GM21447 (cell line): ENCODE data around the gene PTPN2.

ENCODE experiments used
- ATAC-seq: cut with Tn5 transposase; IDR thresholded peaks from one replicate; pipeline ENCODE4 v1.9.1; 2021; ENCODE audit not compliant: unreplicated experiment

PTPN2 gene

DNA sequence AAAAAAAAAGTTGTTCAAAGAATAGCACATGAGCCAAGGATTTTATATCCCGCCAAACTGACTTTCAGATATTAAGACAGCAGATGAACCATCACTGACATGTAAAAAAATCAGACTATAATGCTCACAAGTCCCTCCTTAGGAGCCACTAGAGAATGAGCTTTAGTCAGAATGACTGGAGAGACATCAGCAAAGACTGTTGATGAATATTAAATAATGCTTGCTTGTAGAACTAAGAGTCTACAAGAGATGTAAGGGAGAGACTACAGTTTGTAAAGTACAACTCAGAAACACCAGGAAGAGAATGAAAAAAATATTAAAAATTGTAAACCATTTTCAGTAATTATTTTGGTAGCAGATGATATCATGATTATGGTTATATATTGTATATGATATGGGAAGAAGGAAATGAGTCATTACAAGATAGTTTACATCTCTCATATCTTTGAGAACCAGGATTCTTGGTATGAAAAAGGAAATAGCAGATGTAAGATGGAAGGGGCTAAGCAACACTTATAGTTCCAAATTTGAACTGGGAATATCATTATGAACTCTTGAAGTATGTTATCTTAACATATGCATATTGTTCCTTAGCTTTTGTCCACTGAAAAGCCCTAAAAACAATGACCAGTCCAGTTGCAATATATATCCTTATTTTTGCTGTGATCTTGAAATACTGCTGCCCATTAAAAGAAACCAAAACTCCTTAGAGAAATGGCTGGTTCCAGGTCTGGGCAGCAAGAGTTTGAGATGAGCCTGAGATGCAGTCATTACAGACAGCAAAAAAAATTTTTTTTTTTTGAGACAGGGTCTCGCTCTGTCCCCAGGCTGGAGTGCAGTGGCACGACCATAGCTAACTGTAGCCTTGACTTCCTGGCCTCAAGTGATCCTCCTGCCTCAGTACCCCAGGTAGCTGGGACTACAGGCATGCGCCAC is 55.7 kb downstream of the PTPN2 start:
- no peak for ATAC-seq

DNA sequence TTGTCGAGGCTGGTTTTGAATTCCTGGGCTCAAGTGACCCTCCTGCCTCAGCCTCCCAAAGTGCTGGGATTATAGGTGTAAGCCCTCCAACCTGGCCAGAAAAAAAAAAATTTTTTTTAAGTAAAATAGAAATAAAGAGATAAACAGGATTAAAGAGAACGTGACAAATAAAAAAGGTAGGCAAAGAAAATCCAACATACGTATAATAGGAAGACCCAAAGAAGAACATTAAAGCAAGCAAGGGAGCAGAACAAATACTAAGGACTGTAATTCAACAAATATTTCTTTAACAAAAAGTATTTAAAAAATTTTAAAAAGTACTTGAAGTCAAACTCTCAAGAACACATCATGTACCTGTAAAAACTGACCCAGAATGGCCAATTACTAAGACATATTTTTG is 56.4 kb downstream of the PTPN2 start:
- ATAC-seq: no peak

GRCh38 chr18:12825230-12825629 is 58.8 kb downstream of the PTPN2 start:
- ATAC-seq: no peak

GRCh38 chr18:12823892-12824291 is 60.1 kb downstream of the PTPN2 start:
- ATAC-seq: no peak

DNA sequence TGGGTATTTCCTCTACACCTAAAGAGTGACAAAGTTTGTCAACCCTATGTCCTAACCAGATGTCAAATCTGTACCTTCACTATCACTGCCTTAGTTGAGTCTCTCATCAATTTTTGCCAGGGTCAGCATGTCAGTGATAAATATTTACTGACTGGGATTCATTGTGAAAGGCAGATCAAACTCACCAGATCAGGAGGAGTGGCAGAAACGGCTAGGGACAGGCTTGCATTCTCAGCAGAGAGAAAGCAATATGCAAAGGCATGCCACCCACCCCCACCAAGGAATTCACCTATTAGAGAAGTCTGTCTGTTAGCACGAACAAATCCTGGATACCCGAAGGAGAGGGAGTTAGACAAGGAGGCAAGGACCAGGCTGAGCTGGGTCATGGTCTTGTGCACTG is 62.6 kb downstream of the PTPN2 start:
- no peak for ATAC-seq

GRCh38 chr18:12820506-12820905 is 63.5 kb downstream of the PTPN2 start:
- no peak for ATAC-seq

GRCh38 chr18:12819841-12820240 is 64.2 kb downstream of the PTPN2 start:
- ATAC-seq: no peak

GRCh38 chr18:12819322-12819721 is 64.7 kb downstream of the PTPN2 start:
- ATAC-seq: peak; percentile 92

DNA sequence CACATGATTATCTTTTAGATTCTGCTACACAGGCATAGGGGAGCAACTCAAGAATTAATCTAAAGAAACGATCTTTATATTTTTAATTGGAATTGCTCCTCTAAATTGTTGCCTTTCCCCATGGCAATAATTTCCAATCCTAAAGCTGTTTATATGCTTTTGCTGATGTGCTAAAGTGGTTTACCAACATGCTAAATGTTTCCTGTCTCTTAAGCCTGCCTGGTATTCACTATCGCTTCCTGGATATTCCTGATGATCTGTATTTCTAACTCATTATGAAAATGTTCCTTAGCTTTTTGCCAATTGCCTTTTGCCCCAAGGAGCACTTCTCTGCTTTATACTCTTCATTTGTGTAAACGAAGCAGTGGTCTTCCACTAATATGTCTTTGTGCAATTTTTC is 65.8 kb downstream of the PTPN2 start:
- no peak for ATAC-seq

GRCh38 chr18:12816451-12816850 is 67.6 kb downstream of the PTPN2 start:
- no peak for ATAC-seq

- ATAC-seq: no peak
Observed at GRCh38 chr18:12811191-12811950, 72.7 kb downstream of the PTPN2 start.

GRCh38 chr18:12803069-12803936 is 80.7 kb downstream of the PTPN2 start:
- ATAC-seq: peak; percentile 72

- ATAC-seq: no peak
Observed at GRCh38 chr18:12802538-12802937, 81.5 kb downstream of the PTPN2 start.

GRCh38 chr18:12796448-12796847 is 87.6 kb downstream of the PTPN2 start:
- no peak for ATAC-seq

DNA sequence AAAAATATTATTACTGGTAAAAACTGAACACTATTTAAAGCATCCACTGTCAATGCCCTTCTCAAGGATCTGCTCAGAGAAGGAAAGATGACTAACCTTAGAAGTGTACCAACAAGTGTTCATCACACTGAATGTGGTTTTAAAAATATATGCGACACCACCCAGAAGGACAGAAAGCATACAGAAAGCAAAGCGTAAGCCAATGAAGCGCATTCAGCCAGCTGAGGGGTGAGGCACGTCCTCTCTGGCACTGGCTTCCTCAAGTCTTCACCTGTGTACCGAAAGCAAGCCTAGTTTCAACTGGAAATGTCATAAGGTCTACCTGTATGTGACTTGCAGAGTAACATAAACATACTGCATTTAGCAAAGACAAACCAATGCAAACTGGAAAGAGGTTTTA is 92.4 kb downstream of the PTPN2 start:
- ATAC-seq: no peak

GRCh38 chr18:12786669-12787068 is 97.4 kb downstream of the PTPN2 start:
- no peak for ATAC-seq

DNA sequence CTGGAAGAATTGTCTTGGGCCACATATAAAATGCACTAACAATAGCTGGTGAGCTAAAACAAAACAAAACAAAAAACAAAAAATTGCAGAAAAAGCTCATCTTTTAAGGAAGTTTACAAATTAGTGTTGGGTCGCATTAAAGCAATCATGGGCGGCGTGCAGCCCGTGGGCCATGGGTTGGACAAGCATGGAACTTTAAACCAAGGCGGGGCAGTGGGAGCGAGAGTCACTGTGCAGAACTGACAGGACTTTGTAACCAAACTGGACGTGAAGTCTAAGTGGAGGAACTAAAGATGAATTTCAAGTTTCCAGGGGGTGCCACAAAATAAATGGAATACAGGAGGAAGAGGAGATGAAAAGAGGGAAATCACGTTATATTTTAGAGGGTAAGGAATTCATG is 100.5 kb downstream of the PTPN2 start:
- no peak for ATAC-seq

DNA sequence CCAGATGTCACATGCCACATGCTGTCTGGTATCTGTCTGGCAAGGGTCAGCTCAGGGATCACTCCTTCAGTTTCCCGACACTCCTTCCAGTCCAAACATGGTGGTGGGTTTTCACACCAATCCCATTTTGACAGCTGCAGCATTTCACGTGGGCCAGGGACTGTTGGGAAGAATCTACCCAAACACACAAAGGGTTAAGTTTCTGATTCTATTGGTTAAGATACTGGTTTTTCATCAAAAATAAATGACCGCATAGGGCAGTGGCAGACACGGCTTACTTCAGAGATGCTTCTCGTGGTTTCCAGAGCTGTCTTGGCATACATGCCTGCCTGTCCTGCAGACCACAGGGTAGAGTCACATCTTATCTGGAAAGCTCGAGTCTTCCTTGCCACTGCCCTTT is 101.5 kb downstream of the PTPN2 start:
- no peak for ATAC-seq

- ATAC-seq: no peak
Observed at GRCh38 chr18:12779456-12779855, 104.6 kb downstream of the PTPN2 start.

DNA sequence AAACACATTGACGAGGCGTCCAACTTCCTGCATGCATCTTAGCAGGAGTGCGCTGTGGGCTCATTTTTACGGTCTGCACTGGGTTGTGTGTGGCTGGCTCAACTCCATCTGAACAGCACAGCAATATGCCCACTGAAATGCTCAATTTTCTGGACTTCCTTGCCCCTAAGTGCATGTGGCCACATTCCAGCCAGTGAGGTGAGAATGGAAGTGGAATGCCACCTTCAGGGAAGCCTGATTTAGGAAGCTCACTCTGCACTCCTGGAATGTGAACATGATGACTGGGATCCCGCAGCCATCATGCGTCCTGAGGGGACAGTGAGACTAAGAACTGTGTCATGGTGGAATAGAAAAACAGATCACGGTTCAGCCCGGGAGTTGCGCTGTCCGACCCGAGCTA is 105.0 kb downstream of the PTPN2 start:
- no peak for ATAC-seq

DNA sequence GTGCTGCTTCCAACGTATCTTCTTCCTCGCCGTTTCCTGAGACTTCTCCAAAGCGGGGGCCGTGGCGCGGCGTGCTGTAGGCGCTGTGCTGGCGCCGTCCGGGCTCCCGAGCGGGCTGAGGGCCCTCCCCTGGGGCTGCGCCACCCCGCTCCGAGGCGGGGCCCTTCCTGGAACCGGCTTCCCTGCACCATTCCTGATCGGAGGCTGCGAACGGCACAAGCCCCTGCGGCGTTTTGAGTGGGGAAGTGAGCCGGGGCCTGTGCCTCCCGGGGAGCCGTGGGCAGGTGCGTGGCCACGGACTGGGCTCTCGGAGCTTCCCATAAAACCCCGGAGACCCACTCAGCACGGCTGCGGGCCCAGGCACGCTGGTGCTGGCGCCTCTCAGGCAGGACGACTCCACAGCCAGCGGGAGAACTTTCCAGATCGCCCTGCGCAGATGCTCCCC is 106.5 kb downstream of the PTPN2 start:
- no peak for ATAC-seq
